Cardiac muscle cell (in vitro differentiated cells and primary cell): ENCODE data around the gene BDKRB2. TPM values are rescaled to one million over a fixed set of nuclear protein-coding genes. Genes with fewer than 3 reads are reported as not detected.

Source experiments
- DNase-seq, 2 donors: peaks; one replicate each; pipeline versions ENCODE4 v3.0.0 to v3.0.0-alpha.2; 2010 to 2017; ENCODE audit warnings: low read depth in 1 of 2, low spot score in 1 of 2
- H3K27ac ChIP-seq: fragments of 200-600 bp; sonication (generic); 2 replicates; pipeline ENCODE4 v1.5.1; 2016
- H3K27me3 ChIP-seq: fragments of 200-600 bp; sonication (generic); 2 replicates; pipeline ENCODE4 v1.6.0; 2016; ENCODE audit warnings: control low read depth
- H3K36me3 ChIP-seq: fragments of 200-600 bp; sonication (generic); 2 replicates; pipeline ENCODE4 v1.5.1; 2016; ENCODE audit warnings: control low read depth
- H3K4me1 ChIP-seq: fragments of 200-600 bp; sonication (generic); 2 replicates; pipeline ENCODE4 v1.8.1; 2017; ENCODE audit warnings: low read depth, mild to moderate bottlenecking, mixed run types
- H3K4me3 ChIP-seq: fragments of 200-600 bp; sonication (generic); 2 replicates; pipeline ENCODE4 v1.5.1; 2016; ENCODE audit warnings: mild to moderate bottlenecking
- H3K9me3 ChIP-seq: fragments of 200-600 bp; sonication (generic); 2 replicates; pipeline ENCODE4 v1.5.1; 2017; ENCODE audit warnings: low read depth, mild to moderate bottlenecking, control low read depth
- polyA plus RNA-seq: library from polyadenylated mRNA; unstranded; fragments of >200 nt; fragmentation: Nextera tagmentation; extraction: Ambion mirVana; gene quantifications from 2 replicates; pipeline ENCODE4 v1.2.1, GENCODE V29; 2016
- total RNA-seq: library from RNA; depleted of rRNA; stranded (reverse); fragments of >200 nt; gene quantifications from 2 replicates; pipeline ENCODE4 v1.2.3, GENCODE V29; 2016
- TF ChIP-seq, protein P1 (sequence below): IDR thresholded peaks from 2 replicates; pipeline ENCODE4 v1.5.1; 2012; ENCODE audit warnings: low read depth, mild to moderate bottlenecking, low read length

BDKRB2 gene
- total and polyA plus RNA-seq, 2 experiments from 2014 or later, result 0.45 TPM; not detected in 1

DNA sequence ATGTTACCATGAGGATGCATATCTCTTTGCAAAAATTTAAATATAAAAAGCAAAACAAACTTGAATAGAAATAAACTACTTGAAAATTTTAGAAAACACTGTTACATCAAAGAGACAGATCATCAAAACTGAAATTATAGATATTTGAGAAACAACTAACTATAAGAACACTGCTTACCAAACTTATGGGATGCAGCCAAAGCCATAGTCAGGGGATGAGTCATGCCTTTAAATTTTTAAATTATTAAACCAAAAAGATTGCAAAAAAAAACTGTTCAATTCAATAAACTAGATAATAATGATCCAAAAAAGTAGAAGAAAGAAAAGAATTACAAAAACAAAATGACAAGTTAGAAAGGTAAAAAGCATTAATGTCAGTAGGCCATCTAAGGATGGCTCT lies 7.5 kb downstream of the BDKRB2 start:
- no peak for DNase-seq
- Histone ChIP-seq H3K27me3 (no peaks in the 10 kb centered on the region), H3K9me3 (no peaks in the 10 kb centered on the region), H3K4me1 (no peaks in the 10 kb centered on the region), H3K36me3 (no peaks in the 10 kb centered on the region), H3K27ac (no peak overlapping the region), H3K4me3 (no peak overlapping the region)
- TF ChIP-seq, protein P1, sequence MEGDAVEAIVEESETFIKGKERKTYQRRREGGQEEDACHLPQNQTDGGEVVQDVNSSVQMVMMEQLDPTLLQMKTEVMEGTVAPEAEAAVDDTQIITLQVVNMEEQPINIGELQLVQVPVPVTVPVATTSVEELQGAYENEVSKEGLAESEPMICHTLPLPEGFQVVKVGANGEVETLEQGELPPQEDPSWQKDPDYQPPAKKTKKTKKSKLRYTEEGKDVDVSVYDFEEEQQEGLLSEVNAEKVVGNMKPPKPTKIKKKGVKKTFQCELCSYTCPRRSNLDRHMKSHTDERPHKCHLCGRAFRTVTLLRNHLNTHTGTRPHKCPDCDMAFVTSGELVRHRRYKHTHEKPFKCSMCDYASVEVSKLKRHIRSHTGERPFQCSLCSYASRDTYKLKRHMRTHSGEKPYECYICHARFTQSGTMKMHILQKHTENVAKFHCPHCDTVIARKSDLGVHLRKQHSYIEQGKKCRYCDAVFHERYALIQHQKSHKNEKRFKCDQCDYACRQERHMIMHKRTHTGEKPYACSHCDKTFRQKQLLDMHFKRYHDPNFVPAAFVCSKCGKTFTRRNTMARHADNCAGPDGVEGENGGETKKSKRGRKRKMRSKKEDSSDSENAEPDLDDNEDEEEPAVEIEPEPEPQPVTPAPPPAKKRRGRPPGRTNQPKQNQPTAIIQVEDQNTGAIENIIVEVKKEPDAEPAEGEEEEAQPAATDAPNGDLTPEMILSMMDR, result no peak

- Histone ChIP-seq H3K9me3 (no peaks in the 10 kb centered on the region), H3K27me3 (no peaks in the 10 kb centered on the region), H3K4me3 (no peak overlapping the region), H3K4me1 (no peaks in the 10 kb centered on the region), H3K27ac (no peak overlapping the region), H3K36me3 (no peaks in the 10 kb centered on the region)
- DNase-seq, result no peak
- TF ChIP-seq, protein P1, result no peak
These were observed 8.3 kb downstream of the BDKRB2 start for GRCh38 chr14:96212896-96213295.

DNA sequence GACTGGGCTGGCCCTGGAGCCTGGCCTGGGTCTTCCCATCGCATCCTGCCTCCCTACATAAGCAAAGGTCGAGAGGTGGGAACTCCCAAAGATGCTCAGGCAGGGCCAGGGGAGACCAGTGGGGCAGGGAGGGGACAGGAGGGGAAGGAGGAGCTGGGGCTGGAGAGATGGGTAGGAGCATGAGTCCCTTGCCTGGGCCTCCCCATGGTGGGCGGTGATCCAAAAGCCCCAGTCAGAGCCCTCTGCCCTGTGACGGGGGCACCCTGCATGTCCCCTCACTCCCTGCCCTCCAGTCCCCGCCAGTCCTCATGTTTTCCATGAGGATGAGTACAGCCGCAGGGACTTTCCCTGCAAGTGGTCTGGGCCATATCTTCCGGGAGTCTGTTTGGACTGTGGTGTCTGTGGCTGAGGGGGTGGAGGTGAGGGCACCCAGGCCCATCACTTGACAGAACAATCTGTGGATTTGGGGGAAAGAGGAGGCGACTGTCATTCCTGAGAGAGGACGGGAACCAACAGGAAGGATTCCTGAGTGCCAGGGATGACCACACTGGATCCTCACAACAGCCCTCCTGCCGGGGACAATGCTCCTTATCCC lies 9.3 kb downstream of the BDKRB2 start:
- no peaks in the 10 kb centered on the region for H3K36me3 ChIP-seq
- no peak overlapping the region for H3K27ac ChIP-seq
- H3K4me1 ChIP-seq, result no peaks in the 10 kb centered on the region
- H3K9me3 ChIP-seq, result no peaks in the 10 kb centered on the region
- no peak for DNase-seq
- TF ChIP-seq, protein P1, result no peak
- no peak overlapping the region for H3K4me3 ChIP-seq
- no peaks in the 10 kb centered on the region for H3K27me3 ChIP-seq

- TF ChIP-seq, protein P1, result no peak
- Histone ChIP-seq H3K27ac (no peak overlapping the region), H3K9me3 (no peaks in the 10 kb centered on the region), H3K36me3 (no peaks in the 10 kb centered on the region), H3K4me1 (no peaks in the 10 kb centered on the region), H3K4me3 (no peak overlapping the region), H3K27me3 (no peaks in the 10 kb centered on the region)
- no peak for DNase-seq
These were observed 10.2 kb downstream of the BDKRB2 start for GRCh38 chr14:96214793-96215192.

DNA sequence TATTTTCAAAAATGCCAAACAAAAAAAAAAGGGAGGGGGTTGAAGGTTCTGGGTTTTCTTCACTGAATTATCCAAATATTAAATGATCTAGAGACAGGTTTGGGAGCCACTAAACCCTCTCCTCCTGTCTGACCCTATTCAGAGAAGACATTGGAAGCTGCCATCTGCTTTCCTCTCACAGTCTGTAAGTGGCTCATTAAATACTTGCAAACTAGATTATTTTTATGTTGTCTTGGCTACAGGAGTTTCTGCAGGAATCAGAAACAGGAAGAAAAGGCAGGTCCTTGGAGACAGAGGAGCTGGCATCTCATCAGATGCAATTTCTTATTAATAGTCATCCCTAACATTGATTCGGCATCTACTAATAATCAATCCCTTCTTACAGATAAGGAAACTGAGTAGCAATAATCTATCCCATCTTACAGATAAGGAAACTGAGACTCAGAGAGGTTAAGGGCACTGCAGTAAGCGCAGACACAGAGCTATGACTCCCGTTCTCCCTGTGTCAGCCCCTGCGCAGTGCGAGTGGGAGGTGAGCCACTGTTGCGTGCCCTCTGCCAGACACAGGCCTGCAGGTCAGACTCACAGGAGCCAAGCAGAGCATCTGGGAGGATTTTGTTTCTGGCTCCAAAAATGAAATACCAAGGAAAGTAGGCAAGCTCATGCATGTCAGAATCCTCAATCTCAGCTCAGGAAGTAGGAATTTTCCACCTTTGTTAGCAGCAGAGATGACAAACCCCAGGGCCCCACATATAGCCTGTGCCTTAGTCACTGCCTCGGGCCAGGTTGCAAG lies 11.0 kb downstream of the BDKRB2 start:
- H3K36me3 ChIP-seq, result no peaks in the 10 kb centered on the region
- H3K4me1 ChIP-seq, result no peaks in the 10 kb centered on the region
- TF ChIP-seq, protein P1, result no peak
- no peak overlapping the region for H3K27ac ChIP-seq
- no peaks in the 10 kb centered on the region for H3K9me3 ChIP-seq
- no peak overlapping the region for H3K4me3 ChIP-seq
- H3K27me3 ChIP-seq, result no peaks in the 10 kb centered on the region
- no peak for DNase-seq
